Measurements from ENCODE around the gene DUSP5.

GRCh38 chr10:110546077-110546476 is 48.4 kb downstream of the DUSP5 start:
- TF ChIP-seq, protein P1, sequence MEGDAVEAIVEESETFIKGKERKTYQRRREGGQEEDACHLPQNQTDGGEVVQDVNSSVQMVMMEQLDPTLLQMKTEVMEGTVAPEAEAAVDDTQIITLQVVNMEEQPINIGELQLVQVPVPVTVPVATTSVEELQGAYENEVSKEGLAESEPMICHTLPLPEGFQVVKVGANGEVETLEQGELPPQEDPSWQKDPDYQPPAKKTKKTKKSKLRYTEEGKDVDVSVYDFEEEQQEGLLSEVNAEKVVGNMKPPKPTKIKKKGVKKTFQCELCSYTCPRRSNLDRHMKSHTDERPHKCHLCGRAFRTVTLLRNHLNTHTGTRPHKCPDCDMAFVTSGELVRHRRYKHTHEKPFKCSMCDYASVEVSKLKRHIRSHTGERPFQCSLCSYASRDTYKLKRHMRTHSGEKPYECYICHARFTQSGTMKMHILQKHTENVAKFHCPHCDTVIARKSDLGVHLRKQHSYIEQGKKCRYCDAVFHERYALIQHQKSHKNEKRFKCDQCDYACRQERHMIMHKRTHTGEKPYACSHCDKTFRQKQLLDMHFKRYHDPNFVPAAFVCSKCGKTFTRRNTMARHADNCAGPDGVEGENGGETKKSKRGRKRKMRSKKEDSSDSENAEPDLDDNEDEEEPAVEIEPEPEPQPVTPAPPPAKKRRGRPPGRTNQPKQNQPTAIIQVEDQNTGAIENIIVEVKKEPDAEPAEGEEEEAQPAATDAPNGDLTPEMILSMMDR (IDR thresholded peaks at IDR 0.05), result no peak
- TF ChIP-seq POLR2A (IDR thresholded peaks at IDR 0.05), result no peak
- no peak for TF ChIP-seq POLR2AphosphoS5 (IDR thresholded peaks at IDR 0.05)

Measured in sigmoid colon (tissue), 4 donors.